H1 (cell line): Measurements from ENCODE around the gene NLK. TPM values are rescaled to one million over a fixed set of nuclear protein-coding genes. Genes with fewer than 3 reads are reported as not detected.
"Not testable (repeated sequence)": the region's sequence is repeated elsewhere in the genome, so short reads cannot be mapped to it uniquely, and the experiment has no call there.

Source experiments
- CTCF ChIA-PET: fragments of 300-600 bp; sonication (Branson Sonifier 250); formaldehyde crosslinking; loops from one replicate; lab custom pipeline; 2021; ENCODE audit not compliant: partially characterized antibody; lab: Charles Lee
- POLR2A ChIA-PET: fragments of 300-600 bp; sonication (Branson Sonifier 250); formaldehyde crosslinking; loops from one replicate; lab custom pipeline; 2021; ENCODE audit warnings: inconsistent platforms; ENCODE audit not compliant: partially characterized antibody; lab: Charles Lee
- DNase-seq, 2 experiments: peaks; one replicate each; pipeline versions ENCODE4 v3.0.0 to v3.0.0-alpha.2; 2010 to 2022; ENCODE audit warnings: low spot score in 2 of 2, low read depth in 1 of 2, mixed read lengths in 1 of 2
- FAIRE-seq: peaks from 2 replicates; lab custom pipeline; 2011; peaks lifted over from hg19 to GRCh38; lab: Jason Lieb, UNC
- H2AFZ ChIP-seq: 2 replicates; pipeline ENCODE4 v1.8.1; 2012; ENCODE audit warnings: low read length, inconsistent platforms
- H2AK5ac ChIP-seq: 2 replicates; pipeline ENCODE4 v1.6.1; 2013; ENCODE audit warnings: low read depth, low read length
- H2BK120ac ChIP-seq: replicated peaks from 2 replicates; pipeline ENCODE3; 2013; ENCODE audit warnings: low read depth, low read length, inconsistent platforms
- H2BK12ac ChIP-seq: 2 replicates; pipeline ENCODE4 v1.6.1; 2013; ENCODE audit warnings: low read depth, low read length
- H2BK15ac ChIP-seq: 2 replicates; pipeline ENCODE4 v1.6.1; 2013; ENCODE audit warnings: low read length
- H2BK20ac ChIP-seq: 2 replicates; pipeline ENCODE4 v1.6.1; 2013; ENCODE audit warnings: low read length
- H2BK5ac ChIP-seq: 2 replicates; pipeline ENCODE4 v1.6.1; 2013; ENCODE audit warnings: low read depth, low read length
- H3K14ac ChIP-seq: 2 replicates; pipeline ENCODE4 v1.6.1; 2013; ENCODE audit warnings: inconsistent platforms; ENCODE audit not compliant: insufficient read length
- H3K18ac ChIP-seq: 2 replicates; pipeline ENCODE4 v1.6.1; 2013; ENCODE audit warnings: low read length; ENCODE audit errors: extremely low read depth
- H3K23ac ChIP-seq: 2 replicates; pipeline ENCODE4 v1.6.1; 2013; ENCODE audit warnings: inconsistent platforms; ENCODE audit not compliant: insufficient read length
- H3K23me2 ChIP-seq: 2 replicates; pipeline ENCODE4 v1.6.1; 2013; ENCODE audit warnings: low read depth, low read length
- H3K27ac ChIP-seq: 2 replicates; pipeline ENCODE4 v1.6.1; 2011; ENCODE audit warnings: low read depth, low read length, inconsistent platforms
- H3K27me3 ChIP-seq, 4 experiments: replicated peaks in 1 of 4; 1 replicate in 1 of 4; 2 replicates in 3 of 4; pipeline versions ENCODE4 v1.6.1 to v1.8.1; 2011 to 2013; ENCODE audit warnings: low read length in 3 of 4, mild to moderate bottlenecking in 3 of 4, inconsistent platforms in 2 of 4, mixed read lengths in 2 of 4, moderate library complexity in 1 of 4; ENCODE audit not compliant: control insufficient read depth in 3 of 4, insufficient read depth in 3 of 4; ENCODE audit errors: extremely low read depth in 1 of 4
- H3K36me3 ChIP-seq, 4 experiments: 2 replicates each; pipeline versions ENCODE4 v1.6.1 to v1.8.1; 2011 to 2013; ENCODE audit warnings: mild to moderate bottlenecking in 4 of 4, low read length in 3 of 4, moderate library complexity in 2 of 4, control low read depth in 1 of 4, inconsistent platforms in 1 of 4; ENCODE audit not compliant: insufficient read depth in 4 of 4, control insufficient read depth in 2 of 4
- H3K4ac ChIP-seq: replicated peaks from 2 replicates; pipeline ENCODE3; 2013; ENCODE audit warnings: low read length, low read depth, mixed read lengths, inconsistent platforms; ENCODE audit not compliant: insufficient read length
- H3K4me1 ChIP-seq, 4 experiments: replicated peaks in 1 of 4; 1 replicate in 1 of 4; 2 replicates in 3 of 4; pipeline versions ENCODE4 v1.6.1 to v1.8.1; 2011 to 2013; ENCODE audit warnings: low read length in 3 of 4, inconsistent platforms in 2 of 4, mixed read lengths in 1 of 4; ENCODE audit not compliant: insufficient read depth in 4 of 4, control insufficient read depth in 3 of 4
- H3K4me2 ChIP-seq, 2 experiments: 2 replicates each; pipeline versions ENCODE4 v1.6.1 to v1.8.1; 2011 to 2013; ENCODE audit warnings: low read depth in 2 of 2, low read length in 2 of 2, control low read depth in 1 of 2, inconsistent platforms in 1 of 2, mild to moderate bottlenecking in 1 of 2; ENCODE audit not compliant: insufficient read depth in 1 of 2
- H3K4me3 ChIP-seq, 4 experiments: fragments of 200-600, 300-600 bp in 1 of 4; sonication (generic), shearing (Covaris generic), sonication (Bioruptor Twin) in 1 of 4; 2 replicates each; pipeline versions ENCODE4 v1.5.1 to v1.8.1; 2011 to 2016; ENCODE audit warnings: low read length in 4 of 4, low read depth in 3 of 4, control low read depth in 2 of 4, inconsistent platforms in 2 of 4, mild to moderate bottlenecking in 2 of 4, mixed read lengths in 1 of 4, moderate library complexity in 1 of 4; ENCODE audit not compliant: insufficient read depth in 2 of 4; ENCODE audit errors: extremely low read depth in 1 of 4
- H3K56ac ChIP-seq: replicated peaks from 2 replicates; pipeline ENCODE3; 2013; ENCODE audit warnings: low read depth, mild to moderate bottlenecking, mixed read lengths, low read length, inconsistent platforms; ENCODE audit not compliant: insufficient read length
- H3K79me1 ChIP-seq: 2 replicates; pipeline ENCODE4 v1.6.1; 2013; ENCODE audit warnings: low read depth, low read length, control low read depth
- H3K79me2 ChIP-seq, 2 experiments: 2 replicates each; pipeline versions ENCODE4 v1.6.1 to v1.8.1; 2012 to 2013; ENCODE audit warnings: low read length in 2 of 2, mild to moderate bottlenecking in 2 of 2, inconsistent platforms in 1 of 2; ENCODE audit not compliant: insufficient read depth in 2 of 2, control insufficient read depth in 1 of 2
- H3K9ac ChIP-seq, 4 experiments: replicated peaks in 1 of 4; 1 replicate in 1 of 4; 2 replicates in 3 of 4; pipeline versions ENCODE4 v1.6.1 to v1.8.1; 2011 to 2013; ENCODE audit warnings: low read depth in 3 of 4, low read length in 3 of 4, control low read depth in 2 of 4, mild to moderate bottlenecking in 2 of 4, moderate library complexity in 2 of 4, inconsistent platforms in 1 of 4; ENCODE audit errors: extremely low read depth in 1 of 4
- H3K9me3 ChIP-seq, 2 experiments: 2 replicates each; pipeline versions ENCODE4 v1.6.1 to v1.8.1; 2012 to 2013; ENCODE audit warnings: mild to moderate bottlenecking in 2 of 2, moderate library complexity in 2 of 2, control low read depth in 1 of 2, inconsistent platforms in 1 of 2, low read depth in 1 of 2, low read length in 1 of 2, mixed read lengths in 1 of 2; ENCODE audit not compliant: insufficient read depth in 2 of 2
- H4K20me1 ChIP-seq, 2 experiments: replicated peaks in 1 of 2; 2 replicates each; pipeline versions ENCODE3 to v1.8.1; 2011 to 2013; ENCODE audit warnings: inconsistent platforms in 2 of 2, low read length in 2 of 2, mild to moderate bottlenecking in 1 of 2; ENCODE audit not compliant: insufficient read depth in 2 of 2, control insufficient read depth in 1 of 2
- H4K5ac ChIP-seq: 2 replicates; pipeline ENCODE4 v1.6.1; 2013; ENCODE audit warnings: low read length, low read depth, mixed read lengths, inconsistent platforms; ENCODE audit not compliant: insufficient read length
- H4K8ac ChIP-seq: 2 replicates; pipeline ENCODE4 v1.8.0; 2013; ENCODE audit warnings: mild to moderate bottlenecking, moderate library complexity, low read length, inconsistent platforms; ENCODE audit not compliant: insufficient read depth; ENCODE audit errors: extremely low read depth
- H4K91ac ChIP-seq: replicated peaks from 2 replicates; pipeline ENCODE3; 2013; ENCODE audit warnings: low read length, mixed read lengths, inconsistent platforms; ENCODE audit not compliant: insufficient read length
- WGBS, 2 experiments: shearing (Covaris generic) in 1 of 2; methylation state at CpG; one replicate each; pipeline versions ENCODE4 v1.1.6 to v1.1.7; 2013 to 2015; ENCODE audit warnings: low lambda C conversion rate in 2 of 2, mixed read lengths in 2 of 2, inconsistent platforms in 1 of 2, low coverage in 1 of 2, missing lambda C conversion rate in 1 of 2; ENCODE audit not compliant: insufficient replicate concordance in 2 of 2, insufficient coverage in 1 of 2, insufficient read length in 1 of 2; ENCODE audit errors: extremely low coverage in 1 of 2, missing lambda C conversion rate in 1 of 2; 5-methylcytosine and 5-hydroxymethylcytosine counted together
- polyA plus RNA-seq, 7 experiments: library from polyadenylated mRNA; depleted of rRNA in 3 of 7; stranded (reverse) in 5 of 7; unstranded in 2 of 7; fragments of >200 nt in 5 of 7; fragments of 200-250 nt in 2 of 7; gene quantifications; 1 replicate in 5 of 7; 2 replicates in 1 of 7; 4 replicates in 1 of 7; pipeline versions ENCODE4 v1.2.1 to v1.2.3, GENCODE V29; 2011 to 2013; ENCODE audit warnings: missing spikeins in 2 of 7, mixed read lengths in 2 of 7
- total RNA-seq: library from RNA; stranded (reverse); fragmentation: NEBNext Ultra II Directional; extraction: Animal tissue kit (Norgen Biotek cat#: 25700); gene quantifications from 2 replicates; pipeline ENCODE4 v1.2.1, GENCODE V29; 2021

The NLK gene
- total and polyA plus RNA-seq, 2 of the 8 experiments (the other 6 are each of a cell fraction or from before 2014, with no cell fraction given), result 30.8 to 49.9 TPM

DNA sequence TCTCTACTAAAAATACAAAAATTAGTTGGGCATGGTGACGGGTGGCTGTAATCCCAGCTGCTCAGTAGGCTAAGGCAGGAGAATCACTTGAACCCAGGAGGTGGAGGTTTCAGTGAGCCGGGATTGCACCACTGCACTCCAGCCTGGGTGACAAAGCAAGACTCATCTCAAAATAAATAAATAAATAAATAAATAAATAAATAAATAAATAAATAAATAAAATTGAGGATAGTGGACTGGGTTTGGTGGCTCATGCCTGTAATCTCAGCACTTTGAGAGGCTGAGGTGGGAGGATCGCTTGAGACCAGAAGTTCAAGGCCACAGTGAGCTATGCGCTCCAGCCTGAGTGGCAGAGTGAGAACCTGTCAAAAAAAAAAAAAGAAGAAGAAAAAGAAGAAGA is 34.6 kb upstream of the NLK start:
- H3K79me2 ChIP-seq, H3K9me3 ChIP-seq, H3K27me3 ChIP-seq, H3K4me3 ChIP-seq, H3K56ac ChIP-seq, H4K91ac ChIP-seq, FAIRE-seq, H3K23ac ChIP-seq, H3K4me1 ChIP-seq, DNase-seq, H4K8ac ChIP-seq, H2AK5ac ChIP-seq, H2AFZ ChIP-seq, H2BK120ac ChIP-seq, H3K4ac ChIP-seq, H2BK20ac ChIP-seq, H3K9ac ChIP-seq, H3K4me2 ChIP-seq, H3K79me1 ChIP-seq, H4K5ac ChIP-seq, H3K36me3 ChIP-seq, H3K23me2 ChIP-seq, H3K27ac ChIP-seq, H3K14ac ChIP-seq, H2BK12ac ChIP-seq, H2BK15ac ChIP-seq, H3K18ac ChIP-seq, H4K20me1 ChIP-seq, POLR2A ChIA-PET, H2BK5ac ChIP-seq: not testable (repeated sequence)
- 95% methylated on average over 4 of the region's 4 CpGs; no CpG with 5 or more reads in 1 of the 2 experiments for WGBS, 2 experiments
- CTCF ChIA-PET, result interaction anchor here (1.4 kb wide), 2 partner anchors 8 to 14 kb away, joined by 3 to 5 read pairs; no protein-coding TSS in a partner anchor
